Measurements from ENCODE around the gene RAPGEF4.
"Not testable (repeated sequence)": the region's sequence is repeated elsewhere in the genome, so short reads cannot be mapped to it uniquely, and the experiment has no call there.

The RAPGEF4 gene

GRCh38 chr2:173086518-173087213, 351.0 kb downstream of the RAPGEF4 start:
- Histone ChIP-seq H3K4me3 (ENCODE audit: low read depth in 1 of 2, low read length in 2 of 2) (no peak overlapping the region), H3K9ac (ENCODE audit: low read depth in 1 of 2, low read length in 2 of 2) (no peak overlapping the region), H3K27ac (ENCODE audit: low read depth, low read length) (no peak overlapping the region), H3K4me1 (ENCODE audit: control insufficient read depth in 1 of 2, insufficient read depth in 2 of 2, low read length in 2 of 2) (peaks cover 0 to 6% of the 10 kb centered on the region in 2 donors), H3K9me3 (ENCODE audit: control insufficient read depth in 1 of 2, low read length in 2 of 2) (no peaks in the 10 kb centered on the region), H3K27me3 (ENCODE audit: control insufficient read depth in 1 of 2, insufficient read depth in 2 of 2, low read length in 2 of 2) (no peaks in the 10 kb centered on the region), H3K36me3 (ENCODE audit: control insufficient read depth in 1 of 2, insufficient read depth in 2 of 2, low read length in 2 of 2) (no peaks in the 10 kb centered on the region)

DNA sequence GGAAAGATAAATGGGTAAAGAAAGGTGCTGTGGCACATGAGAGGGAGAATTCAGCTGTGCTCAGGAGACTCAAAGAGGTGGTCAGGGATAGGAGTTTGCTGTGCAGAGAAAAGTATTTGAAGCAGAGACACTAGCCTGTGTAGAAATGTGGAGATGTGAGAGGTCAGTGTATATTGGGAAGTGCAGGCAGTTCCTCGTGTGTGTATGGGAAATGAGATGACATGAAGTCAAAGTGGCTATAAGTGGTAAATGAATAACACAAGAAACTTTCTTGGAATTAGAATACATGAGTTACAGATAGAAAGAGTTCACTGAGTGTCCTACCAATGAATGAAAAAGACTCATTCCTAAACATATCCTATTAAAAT, 351.6 kb downstream of the RAPGEF4 start:
- Histone ChIP-seq H3K9ac (ENCODE audit: low read depth in 1 of 2, low read length in 2 of 2) (no peak overlapping the region), H3K4me1 (ENCODE audit: control insufficient read depth in 1 of 2, insufficient read depth in 2 of 2, low read length in 2 of 2) (peaks cover 0 to 6% of the 10 kb centered on the region in 2 donors)

DNA sequence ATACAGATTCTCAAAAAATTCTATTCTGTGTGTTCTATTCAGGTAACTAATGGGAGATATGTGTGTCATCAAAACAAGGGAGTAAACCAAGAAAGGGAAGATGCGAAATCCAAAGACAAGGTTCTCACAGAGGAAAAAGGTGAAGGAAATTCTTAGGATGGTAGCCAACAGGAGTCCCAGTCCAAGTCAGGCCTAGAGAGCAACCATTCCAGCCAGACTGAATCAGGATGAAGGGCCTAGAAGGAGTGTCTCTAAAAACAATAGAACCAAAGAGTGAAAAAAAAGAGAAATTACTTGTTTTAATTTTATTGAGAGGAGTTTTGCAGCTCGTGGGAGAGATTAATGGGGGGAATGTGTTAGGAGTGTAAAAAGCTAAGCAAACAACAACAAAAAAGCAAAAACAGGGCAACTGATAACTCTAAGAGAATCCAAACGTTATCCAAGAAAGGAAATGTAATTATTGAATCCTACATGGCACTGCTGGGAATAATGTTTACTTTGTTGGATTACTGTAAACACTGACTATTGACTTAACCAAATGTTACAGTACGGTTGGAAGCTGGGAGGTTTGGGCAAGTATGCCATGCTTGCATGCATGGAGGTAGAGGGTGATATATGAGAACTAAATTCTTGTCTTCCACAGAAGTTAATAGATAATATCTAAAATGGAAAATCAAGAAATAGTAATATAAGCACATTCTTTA, 352.3 kb downstream of the RAPGEF4 start:
- H3K9me3 ChIP-seq (ENCODE audit: control insufficient read depth in 1 of 2, low read length in 2 of 2): no peaks in the 10 kb centered on the region
- H3K4me3 ChIP-seq (ENCODE audit: low read depth in 1 of 2, low read length in 2 of 2): no peak overlapping the region
- no peaks in the 10 kb centered on the region for H3K36me3 ChIP-seq (ENCODE audit: control insufficient read depth in 1 of 2, insufficient read depth in 2 of 2, low read length in 2 of 2)
- H3K4me1 ChIP-seq (ENCODE audit: control insufficient read depth in 1 of 2, insufficient read depth in 2 of 2, low read length in 2 of 2): peaks cover 0 to 6% of the 10 kb centered on the region in 2 donors
- H3K27me3 ChIP-seq (ENCODE audit: control insufficient read depth in 1 of 2, insufficient read depth in 2 of 2, low read length in 2 of 2): no peaks in the 10 kb centered on the region
- H3K27ac ChIP-seq (ENCODE audit: low read depth, low read length): no peak overlapping the region
- H3K9ac ChIP-seq (ENCODE audit: low read depth in 1 of 2, low read length in 2 of 2): no peak overlapping the region

More for the DNA sequence above, 351.6 kb downstream of the RAPGEF4 start:
- Histone ChIP-seq H3K9me3 (ENCODE audit: control insufficient read depth in 1 of 2, low read length in 2 of 2) (no peaks in the 10 kb centered on the region), H3K27me3 (ENCODE audit: control insufficient read depth in 1 of 2, insufficient read depth in 2 of 2, low read length in 2 of 2) (no peaks in the 10 kb centered on the region), H3K27ac (ENCODE audit: low read depth, low read length) (no peak overlapping the region), H3K4me3 (ENCODE audit: low read depth in 1 of 2, low read length in 2 of 2) (no peak overlapping the region), H3K36me3 (ENCODE audit: control insufficient read depth in 1 of 2, insufficient read depth in 2 of 2, low read length in 2 of 2) (no peaks in the 10 kb centered on the region)

GRCh38 chr2:173090276-173090877, 354.7 kb downstream of the RAPGEF4 start:
- Histone ChIP-seq H3K4me1 (ENCODE audit: control insufficient read depth in 1 of 2, insufficient read depth in 2 of 2, low read length in 2 of 2) (peaks cover 0 to 6% of the 10 kb centered on the region in 2 donors), H3K27ac (ENCODE audit: low read depth, low read length) (no peak overlapping the region), H3K4me3 (ENCODE audit: low read depth in 1 of 2, low read length in 2 of 2) (no peak overlapping the region), H3K27me3 (ENCODE audit: control insufficient read depth in 1 of 2, insufficient read depth in 2 of 2, low read length in 2 of 2) (no peaks in the 10 kb centered on the region), H3K9me3 (ENCODE audit: control insufficient read depth in 1 of 2, low read length in 2 of 2) (no peaks in the 10 kb centered on the region), H3K9ac (ENCODE audit: low read depth in 1 of 2, low read length in 2 of 2) (no peak overlapping the region), H3K36me3 (ENCODE audit: control insufficient read depth in 1 of 2, insufficient read depth in 2 of 2, low read length in 2 of 2) (no peaks in the 10 kb centered on the region)

DNA sequence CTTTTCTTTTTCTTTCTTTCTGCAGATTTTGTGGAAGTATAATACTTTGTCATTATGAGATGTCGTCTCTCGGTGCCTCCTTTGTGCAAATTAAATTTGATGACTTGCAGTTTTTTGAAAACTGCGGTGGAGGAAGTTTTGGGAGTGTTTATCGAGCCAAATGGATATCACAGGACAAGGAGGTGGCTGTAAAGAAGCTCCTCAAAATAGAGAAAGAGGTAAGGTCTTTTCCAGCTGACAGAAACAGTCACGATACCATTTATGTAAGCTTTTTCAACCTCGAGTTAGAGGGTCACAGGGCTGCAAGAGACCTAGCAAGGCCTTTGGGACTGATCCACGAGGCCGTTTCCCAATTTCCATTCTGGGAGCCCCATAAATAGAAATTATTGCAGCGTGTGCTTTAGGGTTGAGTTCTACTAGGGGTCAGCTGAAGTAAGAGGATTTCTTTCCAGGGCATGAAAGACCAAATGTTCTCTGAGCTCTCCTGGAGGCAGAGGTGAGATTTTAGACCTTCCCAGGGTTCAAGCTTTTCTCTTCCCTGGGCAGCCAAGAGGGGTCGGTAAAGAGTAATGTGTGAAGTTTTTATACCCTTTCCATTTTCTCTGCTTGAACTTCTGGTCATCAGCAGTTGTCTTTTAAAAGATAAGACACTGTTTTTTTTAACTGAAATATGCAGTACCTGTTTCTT, 355.5 kb downstream of the RAPGEF4 start:
- no peaks in the 10 kb centered on the region for H3K36me3 ChIP-seq (ENCODE audit: control insufficient read depth in 1 of 2, insufficient read depth in 2 of 2, low read length in 2 of 2)
- H3K9ac ChIP-seq (ENCODE audit: low read depth in 1 of 2, low read length in 2 of 2): no peak overlapping the region
- H3K27me3 ChIP-seq (ENCODE audit: control insufficient read depth in 1 of 2, insufficient read depth in 2 of 2, low read length in 2 of 2): no peaks in the 10 kb centered on the region
- H3K27ac ChIP-seq (ENCODE audit: low read depth, low read length): no peak overlapping the region
- no peaks in the 10 kb centered on the region for H3K9me3 ChIP-seq (ENCODE audit: control insufficient read depth in 1 of 2, low read length in 2 of 2)
- H3K4me1 ChIP-seq (ENCODE audit: control insufficient read depth in 1 of 2, insufficient read depth in 2 of 2, low read length in 2 of 2): peaks cover 0 to 6% of the 10 kb centered on the region in 2 donors
- no peak overlapping the region for H3K4me3 ChIP-seq (ENCODE audit: low read depth in 1 of 2, low read length in 2 of 2)

DNA sequence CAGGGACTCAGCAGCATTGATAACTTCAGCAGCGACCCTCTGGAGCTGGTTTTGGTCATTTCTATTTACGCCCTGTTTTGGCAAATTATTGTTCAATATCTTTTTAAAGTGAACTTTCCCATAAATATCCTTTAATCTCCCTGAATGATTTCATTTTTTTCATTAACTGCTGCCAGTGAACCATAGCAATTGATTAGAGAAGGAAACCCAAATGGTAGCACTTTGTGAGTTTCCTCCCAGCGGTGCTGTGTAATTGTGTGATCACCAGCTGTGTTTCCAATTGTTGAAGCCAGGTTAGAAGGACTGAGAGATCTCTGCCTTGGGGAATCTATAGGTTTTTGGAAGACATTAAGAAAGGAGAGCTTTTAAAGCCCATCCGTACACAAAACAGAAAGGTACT, 356.3 kb downstream of the RAPGEF4 start:
- Histone ChIP-seq H3K4me3 (ENCODE audit: low read depth in 1 of 2, low read length in 2 of 2) (no peak overlapping the region), H3K9ac (ENCODE audit: low read depth in 1 of 2, low read length in 2 of 2) (no peak overlapping the region), H3K9me3 (ENCODE audit: control insufficient read depth in 1 of 2, low read length in 2 of 2) (no peaks in the 10 kb centered on the region), H3K27ac (ENCODE audit: low read depth, low read length) (no peak overlapping the region), H3K27me3 (ENCODE audit: control insufficient read depth in 1 of 2, insufficient read depth in 2 of 2, low read length in 2 of 2) (no peaks in the 10 kb centered on the region), H3K36me3 (ENCODE audit: control insufficient read depth in 1 of 2, insufficient read depth in 2 of 2, low read length in 2 of 2) (no peaks in the 10 kb centered on the region), H3K4me1 (ENCODE audit: control insufficient read depth in 1 of 2, insufficient read depth in 2 of 2, low read length in 2 of 2) (peaks cover 0 to 3% of the 10 kb centered on the region in 2 donors)

- H3K4me3 ChIP-seq (ENCODE audit: low read depth in 1 of 2, low read length in 2 of 2): no peak overlapping the region
- H3K36me3 ChIP-seq (ENCODE audit: control insufficient read depth in 1 of 2, insufficient read depth in 2 of 2, low read length in 2 of 2): no peaks in the 10 kb centered on the region
- no peak overlapping the region for H3K9ac ChIP-seq (ENCODE audit: low read depth in 1 of 2, low read length in 2 of 2)
Measured at GRCh38 chr2:173092844-173093402, 357.3 kb downstream of the RAPGEF4 start.

DNA sequence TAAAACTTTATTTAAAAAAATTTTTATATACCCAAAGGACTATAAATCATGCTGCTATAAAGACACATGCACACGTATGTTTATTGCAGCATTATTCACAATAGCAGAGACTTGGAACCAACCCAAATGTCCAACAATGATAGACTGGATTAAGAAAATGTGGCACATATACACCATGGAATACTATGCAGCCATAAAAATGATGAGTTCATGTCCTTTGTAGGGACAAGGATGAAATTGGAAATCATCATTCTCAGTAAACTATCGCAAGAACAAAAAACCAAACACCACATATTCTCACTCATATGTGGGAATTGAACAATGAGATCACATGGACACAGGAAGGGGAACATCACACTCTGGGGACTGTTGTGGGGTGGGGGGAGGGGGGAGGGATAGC, 358.0 kb downstream of the RAPGEF4 start:
- H3K27ac ChIP-seq (ENCODE audit: low read depth, low read length); H3K4me3 ChIP-seq (ENCODE audit: low read depth in 1 of 2, low read length in 2 of 2); H3K27me3 ChIP-seq (ENCODE audit: control insufficient read depth in 1 of 2, insufficient read depth in 2 of 2, low read length in 2 of 2); H3K9ac ChIP-seq (ENCODE audit: low read depth in 1 of 2, low read length in 2 of 2); H3K36me3 ChIP-seq (ENCODE audit: control insufficient read depth in 1 of 2, insufficient read depth in 2 of 2, low read length in 2 of 2); H3K9me3 ChIP-seq (ENCODE audit: control insufficient read depth in 1 of 2, low read length in 2 of 2); H3K4me1 ChIP-seq (ENCODE audit: control insufficient read depth in 1 of 2, insufficient read depth in 2 of 2, low read length in 2 of 2): not testable (repeated sequence)

More at GRCh38 chr2:173092844-173093402, 357.3 kb downstream of the RAPGEF4 start:
- Histone ChIP-seq H3K4me1 (ENCODE audit: control insufficient read depth in 1 of 2, insufficient read depth in 2 of 2, low read length in 2 of 2) (no peaks in the 10 kb centered on the region), H3K9me3 (ENCODE audit: control insufficient read depth in 1 of 2, low read length in 2 of 2) (no peaks in the 10 kb centered on the region), H3K27me3 (ENCODE audit: control insufficient read depth in 1 of 2, insufficient read depth in 2 of 2, low read length in 2 of 2) (no peaks in the 10 kb centered on the region), H3K27ac (ENCODE audit: low read depth, low read length) (no peak overlapping the region)

DNA sequence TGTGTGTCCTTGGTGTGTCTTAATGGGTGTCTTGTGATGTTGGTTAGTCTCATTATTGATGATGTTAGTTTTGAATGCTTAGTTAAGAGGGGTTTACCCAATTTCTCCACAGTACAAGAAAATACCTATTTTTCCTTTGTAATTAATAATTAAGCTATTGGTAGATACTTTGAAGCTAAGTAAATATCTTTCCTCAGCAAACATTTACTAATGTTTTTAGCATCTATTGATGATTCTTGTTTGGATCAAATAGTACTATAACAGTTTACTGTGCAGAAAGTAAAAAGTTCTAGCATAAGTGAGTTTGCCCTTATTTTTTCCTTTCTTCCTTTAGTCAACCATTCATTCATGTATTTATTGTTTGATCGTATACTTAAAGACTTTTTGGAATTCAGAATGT, 359.1 kb downstream of the RAPGEF4 start:
- Histone ChIP-seq H3K9ac (ENCODE audit: low read depth in 1 of 2, low read length in 2 of 2) (no peak overlapping the region), H3K27ac (ENCODE audit: low read depth, low read length) (no peak overlapping the region), H3K27me3 (ENCODE audit: control insufficient read depth in 1 of 2, insufficient read depth in 2 of 2, low read length in 2 of 2) (no peaks in the 10 kb centered on the region), H3K9me3 (ENCODE audit: control insufficient read depth in 1 of 2, low read length in 2 of 2) (no peaks in the 10 kb centered on the region), H3K36me3 (ENCODE audit: control insufficient read depth in 1 of 2, insufficient read depth in 2 of 2, low read length in 2 of 2) (no peaks in the 10 kb centered on the region), H3K4me1 (ENCODE audit: control insufficient read depth in 1 of 2, insufficient read depth in 2 of 2, low read length in 2 of 2) (no peaks in the 10 kb centered on the region), H3K4me3 (ENCODE audit: low read depth in 1 of 2, low read length in 2 of 2) (no peak overlapping the region)

DNA sequence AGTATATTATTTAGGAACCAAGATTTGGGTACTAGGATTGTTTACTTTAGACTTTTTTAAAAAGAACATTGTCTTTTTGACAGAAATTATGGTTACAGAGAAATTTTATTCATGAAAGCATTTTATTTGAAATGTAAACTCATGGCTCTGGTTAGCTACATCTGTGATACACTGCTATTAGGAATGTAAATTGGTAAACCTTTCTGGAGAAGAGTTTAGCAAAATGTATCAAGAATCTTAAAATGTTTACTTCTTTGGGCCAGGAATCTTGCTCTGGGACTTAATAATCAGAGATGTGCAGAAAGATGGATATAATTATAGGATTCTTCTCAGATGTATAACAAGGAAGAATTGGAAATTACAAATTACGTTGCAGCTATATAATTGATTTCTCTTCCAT, 359.7 kb downstream of the RAPGEF4 start:
- no peaks in the 10 kb centered on the region for H3K27me3 ChIP-seq (ENCODE audit: control insufficient read depth in 1 of 2, insufficient read depth in 2 of 2, low read length in 2 of 2)
- no peak overlapping the region for H3K9ac ChIP-seq (ENCODE audit: low read depth in 1 of 2, low read length in 2 of 2)
- no peaks in the 10 kb centered on the region for H3K9me3 ChIP-seq (ENCODE audit: control insufficient read depth in 1 of 2, low read length in 2 of 2)
- no peak overlapping the region for H3K4me3 ChIP-seq (ENCODE audit: low read depth in 1 of 2, low read length in 2 of 2)
- H3K36me3 ChIP-seq (ENCODE audit: control insufficient read depth in 1 of 2, insufficient read depth in 2 of 2, low read length in 2 of 2): no peaks in the 10 kb centered on the region
- no peaks in the 10 kb centered on the region for H3K4me1 ChIP-seq (ENCODE audit: control insufficient read depth in 1 of 2, insufficient read depth in 2 of 2, low read length in 2 of 2)
- H3K27ac ChIP-seq (ENCODE audit: low read depth, low read length): no peak overlapping the region

Data from duodenal mucosa (tissue), 2 donors.